ENCODE measurements around the gene CIAO2A.

GRCh38 chr15:64090527-64090926 is 3.1 kb downstream of the CIAO2A start:
- TF ChIP-seq GATA2 (IDR thresholded peaks at IDR 0.05; ENCODE audit: low read depth, low read length) = no peak
- TF ChIP-seq GATA3 (IDR thresholded peaks at IDR 0.05; ENCODE audit: low read depth, low read length) = no peak

Measured in SH-SY5Y (cell line).